ENCODE data around the gene KANSL2.
A peak's percentile ranks its signal among the peaks of the same experiment; 100 is the strongest.
"Not testable (repeated sequence)": the region's sequence is repeated elsewhere in the genome, so short reads cannot be mapped to it uniquely, and the experiment has no call there.

Gene KANSL2

GRCh38 chr12:48681710-48682532 lies at the start of gene KANSL2:
Gene KANSL2 (minus strand): TSS chr12:48682238. CDS start chr12:48681632, 606 bp downstream.
- peak; percentile 94 to 98 for DNase-seq

- no peak for DNase-seq
Measured at GRCh38 chr12:48728807-48729206, 46.8 kb upstream of the KANSL2 start.

- DNase-seq: not testable (repeated sequence)
Measured at GRCh38 chr12:48720737-48721136, 38.7 kb upstream of the KANSL2 start.

- DNase-seq: not testable (repeated sequence)
Measured at GRCh38 chr12:48720171-48720570, 38.1 kb upstream of the KANSL2 start.

GRCh38 chr12:48719002-48719401 lies 37.0 kb upstream of the KANSL2 start:
- DNase-seq: not testable (repeated sequence)

- DNase-seq: no peak
Measured at GRCh38 chr12:48717252-48717695, 35.2 kb upstream of the KANSL2 start.

GRCh38 chr12:48716493-48717251 lies 34.6 kb upstream of the KANSL2 start, which contains the start of gene CCNT1:
Gene CCNT1 (minus strand): TSS chr12:48716707. CDS start chr12:48716675, 32 bp downstream.
- DNase-seq: peak; percentile 96 to 99

GRCh38 chr12:48716168-48716492 lies 34.1 kb upstream of the KANSL2 start:
- DNase-seq: no peak

GRCh38 chr12:48712209-48712608 lies 30.2 kb upstream of the KANSL2 start:
- no peak for DNase-seq

- not testable (repeated sequence) for DNase-seq
Measured at GRCh38 chr12:48698822-48699221, 16.8 kb upstream of the KANSL2 start.

- no peak for DNase-seq
Measured at GRCh38 chr12:48696626-48697025, 14.6 kb upstream of the KANSL2 start.

GRCh38 chr12:48695859-48696258 lies 13.8 kb upstream of the KANSL2 start:
- DNase-seq: no peak

GRCh38 chr12:48694038-48694437 lies 12.0 kb upstream of the KANSL2 start:
- no peak for DNase-seq

- no peak for DNase-seq
Measured at GRCh38 chr12:48693572-48693971, 11.5 kb upstream of the KANSL2 start.

GRCh38 chr12:48691826-48692487 lies 9.9 kb upstream of the KANSL2 start:
- no peak for DNase-seq

GRCh38 chr12:48690990-48691389 lies 9.0 kb upstream of the KANSL2 start:
- DNase-seq: no peak

GRCh38 chr12:48690436-48690835 lies 8.4 kb upstream of the KANSL2 start:
- no peak for DNase-seq

- no peak for DNase-seq
Measured at GRCh38 chr12:48688836-48689235, 6.8 kb upstream of the KANSL2 start.

GRCh38 chr12:48687592-48687991 lies 5.6 kb upstream of the KANSL2 start:
- no peak for DNase-seq

GRCh38 chr12:48686615-48687334 lies 4.7 kb upstream of the KANSL2 start:
- DNase-seq: no peak

GRCh38 chr12:48686037-48686595 lies 4.1 kb upstream of the KANSL2 start:
- no peak for DNase-seq

GRCh38 chr12:48683534-48683933 lies 1.5 kb upstream of the KANSL2 start:
- DNase-seq: no peak

Measured in NCI-H187 (cell line).